GM23338 (cell line): Measurements from ENCODE around the gene PTX3.

Source experiments
- CREB1 ChIP-seq: fragments of 250-450 bp; sonication (Bioruptor Pico); IDR thresholded peaks from 2 replicates; pipeline ENCODE4 v1.5.0; 2020; ENCODE audit warnings: low read depth, mild to moderate bottlenecking, moderate library complexity
- EZH2 ChIP-seq: fragments of 200-600 bp; sonication (generic); IDR thresholded peaks from one replicate; pipeline ENCODE4 v1.8.0; 2017; ENCODE audit warnings: antibody characterized with exemption, mild to moderate bottlenecking, low read depth; ENCODE audit not compliant: unreplicated experiment
- EZH2phosphoT487 ChIP-seq: fragments of 200-600 bp; sonication (generic); IDR thresholded peaks from one replicate; pipeline ENCODE4 v1.8.1; 2018; ENCODE audit warnings: antibody characterized with exemption; ENCODE audit not compliant: unreplicated experiment
- JUNB ChIP-seq: IDR thresholded peaks from one replicate; pipeline ENCODE4 v1.6.1; 2016; ENCODE audit warnings: antibody characterized with exemption; ENCODE audit not compliant: unreplicated experiment
- POLR2AphosphoS5 ChIP-seq: IDR thresholded peaks from 2 replicates; pipeline ENCODE4 v1.6.1; 2016; ENCODE audit warnings: antibody characterized with exemption, low read depth
- ZNF114 ChIP-seq: fragments of 250-450 bp; sonication (Bioruptor Pico); IDR thresholded peaks from 2 replicates; pipeline ENCODE4 v1.5.0; 2020; ENCODE audit warnings: mild to moderate bottlenecking, moderate library complexity
- TF ChIP-seq, protein P1 (sequence below), 2 experiments: fragments of 200-600 bp in 1 of 2; sonication (generic) in 1 of 2; conservative IDR thresholded peaks; 2 replicates each; pipeline versions ENCODE4 v1.5.1 to v1.6.1; 2016 to 2017; ENCODE audit warnings: antibody characterized with exemption in 2 of 2, low read depth in 2 of 2, mild to moderate bottlenecking in 2 of 2, moderate library complexity in 1 of 2
- TF ChIP-seq, protein P2 (sequence below): IDR thresholded peaks from one replicate; pipeline ENCODE4 v1.6.1; 2018; ENCODE audit warnings: antibody characterized with exemption; ENCODE audit not compliant: unreplicated experiment
- TF ChIP-seq, protein P3 (sequence below): fragments of 250-450 bp; sonication (Bioruptor Pico); IDR thresholded peaks from 2 replicates; pipeline ENCODE4 v1.5.0; 2020; ENCODE audit warnings: mild to moderate bottlenecking, moderate library complexity

DNA sequence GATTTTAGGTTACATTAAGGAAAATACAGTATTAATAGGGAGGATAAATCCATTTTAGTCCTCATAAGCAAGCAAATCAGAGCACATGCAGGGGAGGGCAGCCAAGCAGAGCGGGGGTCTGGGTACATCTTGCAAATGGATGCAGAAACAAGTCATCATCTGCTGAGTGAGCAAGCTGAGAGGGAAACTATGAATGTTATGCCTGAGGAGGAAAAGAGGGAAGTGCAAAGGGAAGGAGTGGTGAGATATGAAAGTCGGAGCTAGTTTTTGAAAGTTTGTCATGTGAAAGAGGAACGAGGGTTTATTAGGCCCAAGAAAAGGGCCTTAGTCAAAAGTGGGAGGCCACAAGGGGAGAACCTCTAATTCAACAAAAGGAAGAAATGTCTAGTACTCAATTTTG is 15.4 kb downstream of the PTX3 start:
- TF ChIP-seq CREB1 (no peak), ZNF114 (CRISPR knock-in tag) (no peak), POLR2AphosphoS5 (no peak), EZH2 (no peak), JUNB (no peak), EZH2phosphoT487 (no peak)
- TF ChIP-seq, protein P1, sequence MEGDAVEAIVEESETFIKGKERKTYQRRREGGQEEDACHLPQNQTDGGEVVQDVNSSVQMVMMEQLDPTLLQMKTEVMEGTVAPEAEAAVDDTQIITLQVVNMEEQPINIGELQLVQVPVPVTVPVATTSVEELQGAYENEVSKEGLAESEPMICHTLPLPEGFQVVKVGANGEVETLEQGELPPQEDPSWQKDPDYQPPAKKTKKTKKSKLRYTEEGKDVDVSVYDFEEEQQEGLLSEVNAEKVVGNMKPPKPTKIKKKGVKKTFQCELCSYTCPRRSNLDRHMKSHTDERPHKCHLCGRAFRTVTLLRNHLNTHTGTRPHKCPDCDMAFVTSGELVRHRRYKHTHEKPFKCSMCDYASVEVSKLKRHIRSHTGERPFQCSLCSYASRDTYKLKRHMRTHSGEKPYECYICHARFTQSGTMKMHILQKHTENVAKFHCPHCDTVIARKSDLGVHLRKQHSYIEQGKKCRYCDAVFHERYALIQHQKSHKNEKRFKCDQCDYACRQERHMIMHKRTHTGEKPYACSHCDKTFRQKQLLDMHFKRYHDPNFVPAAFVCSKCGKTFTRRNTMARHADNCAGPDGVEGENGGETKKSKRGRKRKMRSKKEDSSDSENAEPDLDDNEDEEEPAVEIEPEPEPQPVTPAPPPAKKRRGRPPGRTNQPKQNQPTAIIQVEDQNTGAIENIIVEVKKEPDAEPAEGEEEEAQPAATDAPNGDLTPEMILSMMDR (conservative IDR thresholded peaks at IDR 0.05; ENCODE audit: low read depth in 2 of 2) = no peak
- TF ChIP-seq, protein P2, sequence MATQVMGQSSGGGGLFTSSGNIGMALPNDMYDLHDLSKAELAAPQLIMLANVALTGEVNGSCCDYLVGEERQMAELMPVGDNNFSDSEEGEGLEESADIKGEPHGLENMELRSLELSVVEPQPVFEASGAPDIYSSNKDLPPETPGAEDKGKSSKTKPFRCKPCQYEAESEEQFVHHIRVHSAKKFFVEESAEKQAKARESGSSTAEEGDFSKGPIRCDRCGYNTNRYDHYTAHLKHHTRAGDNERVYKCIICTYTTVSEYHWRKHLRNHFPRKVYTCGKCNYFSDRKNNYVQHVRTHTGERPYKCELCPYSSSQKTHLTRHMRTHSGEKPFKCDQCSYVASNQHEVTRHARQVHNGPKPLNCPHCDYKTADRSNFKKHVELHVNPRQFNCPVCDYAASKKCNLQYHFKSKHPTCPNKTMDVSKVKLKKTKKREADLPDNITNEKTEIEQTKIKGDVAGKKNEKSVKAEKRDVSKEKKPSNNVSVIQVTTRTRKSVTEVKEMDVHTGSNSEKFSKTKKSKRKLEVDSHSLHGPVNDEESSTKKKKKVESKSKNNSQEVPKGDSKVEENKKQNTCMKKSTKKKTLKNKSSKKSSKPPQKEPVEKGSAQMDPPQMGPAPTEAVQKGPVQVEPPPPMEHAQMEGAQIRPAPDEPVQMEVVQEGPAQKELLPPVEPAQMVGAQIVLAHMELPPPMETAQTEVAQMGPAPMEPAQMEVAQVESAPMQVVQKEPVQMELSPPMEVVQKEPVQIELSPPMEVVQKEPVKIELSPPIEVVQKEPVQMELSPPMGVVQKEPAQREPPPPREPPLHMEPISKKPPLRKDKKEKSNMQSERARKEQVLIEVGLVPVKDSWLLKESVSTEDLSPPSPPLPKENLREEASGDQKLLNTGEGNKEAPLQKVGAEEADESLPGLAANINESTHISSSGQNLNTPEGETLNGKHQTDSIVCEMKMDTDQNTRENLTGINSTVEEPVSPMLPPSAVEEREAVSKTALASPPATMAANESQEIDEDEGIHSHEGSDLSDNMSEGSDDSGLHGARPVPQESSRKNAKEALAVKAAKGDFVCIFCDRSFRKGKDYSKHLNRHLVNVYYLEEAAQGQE = no peak
- TF ChIP-seq, protein P3, sequence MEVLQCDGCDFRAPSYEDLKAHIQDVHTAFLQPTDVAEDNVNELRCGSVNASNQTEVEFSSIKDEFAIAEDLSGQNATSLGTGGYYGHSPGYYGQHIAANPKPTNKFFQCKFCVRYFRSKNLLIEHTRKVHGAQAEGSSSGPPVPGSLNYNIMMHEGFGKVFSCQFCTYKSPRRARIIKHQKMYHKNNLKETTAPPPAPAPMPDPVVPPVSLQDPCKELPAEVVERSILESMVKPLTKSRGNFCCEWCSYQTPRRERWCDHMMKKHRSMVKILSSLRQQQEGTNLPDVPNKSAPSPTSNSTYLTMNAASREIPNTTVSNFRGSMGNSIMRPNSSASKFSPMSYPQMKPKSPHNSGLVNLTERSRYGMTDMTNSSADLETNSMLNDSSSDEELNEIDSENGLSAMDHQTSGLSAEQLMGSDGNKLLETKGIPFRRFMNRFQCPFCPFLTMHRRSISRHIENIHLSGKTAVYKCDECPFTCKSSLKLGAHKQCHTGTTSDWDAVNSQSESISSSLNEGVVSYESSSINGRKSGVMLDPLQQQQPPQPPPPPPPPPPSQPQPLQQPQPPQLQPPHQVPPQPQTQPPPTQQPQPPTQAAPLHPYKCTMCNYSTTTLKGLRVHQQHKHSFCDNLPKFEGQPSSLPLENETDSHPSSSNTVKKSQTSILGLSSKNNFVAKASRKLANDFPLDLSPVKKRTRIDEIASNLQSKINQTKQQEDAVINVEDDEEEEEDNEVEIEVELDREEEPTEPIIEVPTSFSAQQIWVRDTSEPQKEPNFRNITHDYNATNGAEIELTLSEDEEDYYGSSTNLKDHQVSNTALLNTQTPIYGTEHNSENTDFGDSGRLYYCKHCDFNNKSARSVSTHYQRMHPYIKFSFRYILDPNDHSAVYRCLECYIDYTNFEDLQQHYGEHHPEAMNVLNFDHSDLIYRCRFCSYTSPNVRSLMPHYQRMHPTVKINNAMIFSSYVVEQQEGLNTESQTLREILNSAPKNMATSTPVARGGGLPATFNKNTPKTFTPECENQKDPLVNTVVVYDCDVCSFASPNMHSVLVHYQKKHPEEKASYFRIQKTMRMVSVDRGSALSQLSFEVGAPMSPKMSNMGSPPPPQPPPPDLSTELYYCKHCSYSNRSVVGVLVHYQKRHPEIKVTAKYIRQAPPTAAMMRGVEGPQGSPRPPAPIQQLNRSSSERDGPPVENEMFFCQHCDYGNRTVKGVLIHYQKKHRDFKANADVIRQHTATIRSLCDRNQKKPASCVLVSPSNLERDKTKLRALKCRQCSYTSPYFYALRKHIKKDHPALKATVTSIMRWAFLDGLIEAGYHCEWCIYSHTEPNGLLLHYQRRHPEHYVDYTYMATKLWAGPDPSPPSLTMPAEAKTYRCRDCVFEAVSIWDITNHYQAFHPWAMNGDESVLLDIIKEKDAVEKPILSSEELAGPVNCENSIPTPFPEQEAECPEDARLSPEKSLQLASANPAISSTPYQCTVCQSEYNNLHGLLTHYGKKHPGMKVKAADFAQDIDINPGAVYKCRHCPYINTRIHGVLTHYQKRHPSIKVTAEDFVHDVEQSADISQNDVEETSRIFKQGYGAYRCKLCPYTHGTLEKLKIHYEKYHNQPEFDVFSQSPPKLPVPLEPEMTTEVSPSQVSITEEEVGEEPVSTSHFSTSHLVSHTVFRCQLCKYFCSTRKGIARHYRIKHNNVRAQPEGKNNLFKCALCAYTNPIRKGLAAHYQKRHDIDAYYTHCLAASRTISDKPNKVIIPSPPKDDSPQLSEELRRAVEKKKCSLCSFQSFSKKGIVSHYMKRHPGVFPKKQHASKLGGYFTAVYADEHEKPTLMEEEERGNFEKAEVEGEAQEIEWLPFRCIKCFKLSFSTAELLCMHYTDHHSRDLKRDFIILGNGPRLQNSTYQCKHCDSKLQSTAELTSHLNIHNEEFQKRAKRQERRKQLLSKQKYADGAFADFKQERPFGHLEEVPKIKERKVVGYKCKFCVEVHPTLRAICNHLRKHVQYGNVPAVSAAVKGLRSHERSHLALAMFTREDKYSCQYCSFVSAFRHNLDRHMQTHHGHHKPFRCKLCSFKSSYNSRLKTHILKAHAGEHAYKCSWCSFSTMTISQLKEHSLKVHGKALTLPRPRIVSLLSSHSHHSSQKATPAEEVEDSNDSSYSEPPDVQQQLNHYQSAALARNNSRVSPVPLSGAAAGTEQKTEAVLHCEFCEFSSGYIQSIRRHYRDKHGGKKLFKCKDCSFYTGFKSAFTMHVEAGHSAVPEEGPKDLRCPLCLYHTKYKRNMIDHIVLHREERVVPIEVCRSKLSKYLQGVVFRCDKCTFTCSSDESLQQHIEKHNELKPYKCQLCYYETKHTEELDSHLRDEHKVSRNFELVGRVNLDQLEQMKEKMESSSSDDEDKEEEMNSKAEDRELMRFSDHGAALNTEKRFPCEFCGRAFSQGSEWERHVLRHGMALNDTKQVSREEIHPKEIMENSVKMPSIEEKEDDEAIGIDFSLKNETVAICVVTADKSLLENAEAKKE (CRISPR knock-in tag) = no peak
